ENCODE data around the gene APAF1. TPM values are rescaled to one million over a fixed set of nuclear protein-coding genes. Genes with fewer than 3 reads are reported as not detected.

APAF1 gene
- total and polyA plus RNA-seq, 4 donors = 25.7 to 42.8 (median 40.3) TPM

- Histone ChIP-seq H3K4me1 (ENCODE audit: control insufficient read depth, insufficient read depth, low read length) (no peaks in the 10 kb centered on the region), H3K36me3 (ENCODE audit: control insufficient read depth, insufficient read depth, low read length) (peaks cover 21% of the 10 kb centered on the region), H3K9me3 (ENCODE audit: control insufficient read depth, insufficient read depth, low read length) (no peaks in the 10 kb centered on the region), H3K27ac (ENCODE audit: low read depth, low read length) (no peak overlapping the region), H3K4me3 (ENCODE audit: low read depth, low read length) (no peak overlapping the region), H3K27me3 (ENCODE audit: control insufficient read depth, insufficient read depth, low read length) (no peaks in the 10 kb centered on the region)
- no CpG with 5 or more reads among the region's 1 CpG for WGBS (ENCODE audit: insufficient coverage)
- DNase-seq (ENCODE audit: low read depth in 4 of 6, low spot score in 6 of 6) = peak in 5 of 6 donors; percentile 15 to 86 (median 38)
These were observed 8.9 kb downstream of the APAF1 start for GRCh38 chr12:98653866-98654493.

- H3K36me3 ChIP-seq (ENCODE audit: control insufficient read depth, insufficient read depth, low read length) = peaks cover 20% of the 10 kb centered on the region
- 97% methylated on average over 5 of the region's 6 CpGs for WGBS (ENCODE audit: insufficient coverage)
- H3K9me3 ChIP-seq (ENCODE audit: control insufficient read depth, insufficient read depth, low read length) = no peaks in the 10 kb centered on the region
- no peak overlapping the region for H3K27ac ChIP-seq (ENCODE audit: low read depth, low read length)
- no peaks in the 10 kb centered on the region for H3K27me3 ChIP-seq (ENCODE audit: control insufficient read depth, insufficient read depth, low read length)
- DNase-seq (ENCODE audit: low read depth in 4 of 6, low spot score in 6 of 6) = no peak
- no peaks in the 10 kb centered on the region for H3K4me1 ChIP-seq (ENCODE audit: control insufficient read depth, insufficient read depth, low read length)
- no peak overlapping the region for H3K4me3 ChIP-seq (ENCODE audit: low read depth, low read length)
These were observed 11.4 kb downstream of the APAF1 start for GRCh38 chr12:98656289-98657101.

- DNase-seq (ENCODE audit: low read depth in 4 of 6, low spot score in 6 of 6) = no peak
- H3K9me3 ChIP-seq (ENCODE audit: control insufficient read depth, insufficient read depth, low read length) = no peaks in the 10 kb centered on the region
- H3K4me1 ChIP-seq (ENCODE audit: control insufficient read depth, insufficient read depth, low read length) = no peaks in the 10 kb centered on the region
- no peak overlapping the region for H3K27ac ChIP-seq (ENCODE audit: low read depth, low read length)
- H3K4me3 ChIP-seq (ENCODE audit: low read depth, low read length) = no peak overlapping the region
- H3K27me3 ChIP-seq (ENCODE audit: control insufficient read depth, insufficient read depth, low read length) = no peaks in the 10 kb centered on the region
- H3K36me3 ChIP-seq (ENCODE audit: control insufficient read depth, insufficient read depth, low read length) = peaks cover 13% of the 10 kb centered on the region
These were observed 15.4 kb downstream of the APAF1 start for GRCh38 chr12:98660521-98660920.

- no peak overlapping the region for H3K4me3 ChIP-seq (ENCODE audit: low read depth, low read length)
- no peaks in the 10 kb centered on the region for H3K27me3 ChIP-seq (ENCODE audit: control insufficient read depth, insufficient read depth, low read length)
- WGBS (ENCODE audit: insufficient coverage) = no CpG with 5 or more reads among the region's 3 CpGs
- DNase-seq (ENCODE audit: low read depth in 4 of 6, low spot score in 6 of 6) = no peak
- H3K36me3 ChIP-seq (ENCODE audit: control insufficient read depth, insufficient read depth, low read length) = peaks cover 6% of the 10 kb centered on the region
- H3K9me3 ChIP-seq (ENCODE audit: control insufficient read depth, insufficient read depth, low read length) = no peaks in the 10 kb centered on the region
- no peak overlapping the region for H3K27ac ChIP-seq (ENCODE audit: low read depth, low read length)
- no peaks in the 10 kb centered on the region for H3K4me1 ChIP-seq (ENCODE audit: control insufficient read depth, insufficient read depth, low read length)
These were observed 24.7 kb downstream of the APAF1 start for GRCh38 chr12:98669751-98670150.

GRCh38 chr12:98671459-98671858 lies 26.4 kb downstream of the APAF1 start:
- Histone ChIP-seq H3K4me3 (ENCODE audit: low read depth, low read length) (no peak overlapping the region), H3K36me3 (ENCODE audit: control insufficient read depth, insufficient read depth, low read length) (peaks cover 8% of the 10 kb centered on the region), H3K27ac (ENCODE audit: low read depth, low read length) (no peak overlapping the region), H3K27me3 (ENCODE audit: control insufficient read depth, insufficient read depth, low read length) (no peaks in the 10 kb centered on the region), H3K4me1 (ENCODE audit: control insufficient read depth, insufficient read depth, low read length) (no peaks in the 10 kb centered on the region), H3K9me3 (ENCODE audit: control insufficient read depth, insufficient read depth, low read length) (no peaks in the 10 kb centered on the region)
- 84% methylated on average over 3 of the region's 7 CpGs for WGBS (ENCODE audit: insufficient coverage)
- DNase-seq (ENCODE audit: low read depth in 4 of 6, low spot score in 6 of 6) = peak in 2 of 6 donors; percentile 2 to 9

DNA sequence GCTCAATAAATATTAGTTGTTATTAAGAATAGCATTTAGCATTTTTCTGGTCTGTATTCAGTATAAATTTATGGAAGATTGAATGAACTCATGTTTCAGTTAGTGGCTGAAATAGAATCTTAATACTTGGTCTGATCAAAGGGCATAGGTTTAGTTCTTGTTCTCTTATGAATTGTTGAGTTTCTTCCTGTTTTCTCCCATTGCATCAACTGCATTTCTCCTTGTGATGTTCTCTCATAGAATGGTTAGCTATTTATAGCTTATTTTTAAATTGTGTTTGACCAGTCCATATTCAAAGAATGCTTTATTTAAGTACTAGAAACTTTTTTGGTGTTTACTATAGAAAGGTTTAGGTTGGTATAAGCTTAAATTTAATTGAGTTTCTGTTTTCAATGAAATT lies 29.8 kb downstream of the APAF1 start:
- no peak overlapping the region for H3K27ac ChIP-seq (ENCODE audit: low read depth, low read length)
- DNase-seq (ENCODE audit: low read depth in 4 of 6, low spot score in 6 of 6) = no peak
- H3K9me3 ChIP-seq (ENCODE audit: control insufficient read depth, insufficient read depth, low read length) = no peaks in the 10 kb centered on the region
- H3K4me3 ChIP-seq (ENCODE audit: low read depth, low read length) = no peak overlapping the region
- no peaks in the 10 kb centered on the region for H3K27me3 ChIP-seq (ENCODE audit: control insufficient read depth, insufficient read depth, low read length)
- H3K36me3 ChIP-seq (ENCODE audit: control insufficient read depth, insufficient read depth, low read length) = peaks cover 22% of the 10 kb centered on the region
- H3K4me1 ChIP-seq (ENCODE audit: control insufficient read depth, insufficient read depth, low read length) = no peaks in the 10 kb centered on the region

DNA sequence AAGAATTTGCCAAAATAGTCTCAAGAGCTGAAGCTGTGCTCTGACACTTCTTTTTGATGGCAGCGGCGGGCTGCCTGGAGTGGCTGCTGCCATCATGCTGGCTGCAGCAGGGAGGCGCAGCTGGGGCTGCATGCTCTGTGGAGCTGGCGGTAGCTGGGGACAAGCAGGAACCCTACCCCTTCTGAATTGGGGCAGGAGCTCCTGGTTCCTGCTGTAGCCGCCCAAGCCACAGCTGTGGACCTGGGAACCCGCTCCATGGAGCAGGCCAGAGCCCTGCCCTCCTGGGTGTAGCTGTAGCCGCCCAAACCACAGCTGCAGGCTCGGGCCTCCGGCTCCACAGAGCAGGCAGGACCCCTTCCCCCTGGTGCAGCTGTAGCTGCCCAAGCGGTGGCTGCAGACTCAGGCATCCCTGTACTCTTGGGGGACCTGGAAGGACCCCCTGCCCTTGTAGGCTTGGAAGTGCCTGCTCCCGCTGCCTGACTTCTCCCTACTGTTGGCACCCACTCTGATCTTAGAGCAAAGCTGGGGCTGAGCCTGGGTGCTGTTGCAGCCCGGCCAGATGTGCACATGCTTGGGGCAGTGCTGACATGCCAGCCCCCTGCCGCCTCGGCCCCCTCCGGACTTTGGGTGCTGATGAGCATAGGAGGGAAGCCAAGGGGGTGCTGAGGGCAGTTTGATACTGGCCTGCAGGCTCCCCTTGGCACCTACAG lies 33.3 kb downstream of the APAF1 start:
- no peak overlapping the region for H3K4me3 ChIP-seq (ENCODE audit: low read depth, low read length)
- WGBS (ENCODE audit: insufficient coverage) = 91% methylated on average over 15 of the region's 15 CpGs

DNA sequence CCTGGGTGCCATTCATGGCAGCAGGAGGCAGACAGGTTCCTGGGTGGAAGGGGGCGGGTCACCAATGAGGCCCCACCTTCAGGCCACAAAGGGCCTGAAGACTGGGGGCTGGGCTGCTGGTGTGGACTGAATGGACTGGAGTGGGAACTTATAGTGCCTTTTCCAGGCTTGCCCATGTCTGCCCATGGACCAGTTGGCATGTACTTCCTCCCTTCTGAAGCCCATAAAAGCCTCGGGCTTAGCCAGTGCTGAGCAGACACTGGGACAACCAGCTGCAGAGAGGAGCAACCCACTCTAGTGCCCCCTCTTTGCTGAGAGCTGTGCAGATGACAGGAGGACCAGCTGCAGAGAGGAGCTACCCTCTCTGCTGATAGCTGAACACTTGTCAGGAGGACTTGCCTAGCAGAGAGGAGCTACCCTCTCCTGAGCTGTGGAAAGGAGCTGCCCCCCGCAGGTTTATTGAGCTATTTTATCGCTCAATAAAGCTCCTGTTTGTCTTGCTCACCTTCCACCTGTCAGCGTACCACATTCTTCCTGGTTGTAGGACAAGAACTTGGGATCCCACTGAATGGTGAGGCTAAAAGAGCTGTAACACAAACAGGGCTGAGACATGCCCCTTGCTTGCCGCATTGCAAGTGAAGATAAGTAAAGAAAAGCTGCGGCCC lies 34.0 kb downstream of the APAF1 start:
- Histone ChIP-seq H3K4me3 (ENCODE audit: low read depth, low read length) (no peak overlapping the region), H3K4me1 (ENCODE audit: control insufficient read depth, insufficient read depth, low read length) (no peaks in the 10 kb centered on the region), H3K27me3 (ENCODE audit: control insufficient read depth, insufficient read depth, low read length) (no peaks in the 10 kb centered on the region), H3K27ac (ENCODE audit: low read depth, low read length) (no peak overlapping the region), H3K36me3 (ENCODE audit: control insufficient read depth, insufficient read depth, low read length) (peaks cover 26% of the 10 kb centered on the region), H3K9me3 (ENCODE audit: control insufficient read depth, insufficient read depth, low read length) (no peaks in the 10 kb centered on the region)
- WGBS (ENCODE audit: insufficient coverage) = 85% methylated on average over 7 of the region's 7 CpGs
- no peak for DNase-seq (ENCODE audit: low read depth in 4 of 6, low spot score in 6 of 6)

More for the DNA sequence above, 33.3 kb downstream of the APAF1 start:
- DNase-seq (ENCODE audit: low read depth in 4 of 6, low spot score in 6 of 6) = no peak
- H3K36me3 ChIP-seq (ENCODE audit: control insufficient read depth, insufficient read depth, low read length) = peaks cover 26% of the 10 kb centered on the region
- no peaks in the 10 kb centered on the region for H3K27me3 ChIP-seq (ENCODE audit: control insufficient read depth, insufficient read depth, low read length)
- H3K9me3 ChIP-seq (ENCODE audit: control insufficient read depth, insufficient read depth, low read length) = no peaks in the 10 kb centered on the region
- no peak overlapping the region for H3K27ac ChIP-seq (ENCODE audit: low read depth, low read length)
- H3K4me1 ChIP-seq (ENCODE audit: control insufficient read depth, insufficient read depth, low read length) = no peaks in the 10 kb centered on the region

DNA sequence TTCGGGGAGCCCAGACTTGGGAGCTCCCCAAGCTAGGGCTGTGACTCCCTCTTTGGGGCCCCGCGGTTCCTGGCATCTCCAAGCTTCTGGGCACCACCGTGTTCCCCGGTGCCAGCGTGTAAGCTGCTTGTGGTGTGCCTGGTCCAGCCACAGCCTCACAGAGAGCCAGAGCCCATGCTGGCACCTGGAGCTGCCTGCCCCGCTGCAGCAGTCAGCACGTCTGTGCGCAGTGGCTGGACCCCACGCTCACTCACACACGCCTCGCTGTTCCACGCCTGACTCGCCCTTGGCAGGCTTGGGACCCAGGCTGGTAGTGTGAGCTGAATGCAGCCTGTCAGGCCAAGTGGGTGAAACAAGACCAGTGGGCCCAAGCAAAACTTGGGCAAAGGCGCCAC lies 34.5 kb downstream of the APAF1 start:
- H3K27ac ChIP-seq (ENCODE audit: low read depth, low read length) = no peak overlapping the region
- H3K36me3 ChIP-seq (ENCODE audit: control insufficient read depth, insufficient read depth, low read length) = peaks cover 29% of the 10 kb centered on the region
- H3K4me3 ChIP-seq (ENCODE audit: low read depth, low read length) = no peak overlapping the region
- WGBS (ENCODE audit: insufficient coverage) = 98% methylated on average over 14 of the region's 15 CpGs
- no peaks in the 10 kb centered on the region for H3K9me3 ChIP-seq (ENCODE audit: control insufficient read depth, insufficient read depth, low read length)
- H3K27me3 ChIP-seq (ENCODE audit: control insufficient read depth, insufficient read depth, low read length) = no peaks in the 10 kb centered on the region
- H3K4me1 ChIP-seq (ENCODE audit: control insufficient read depth, insufficient read depth, low read length) = no peaks in the 10 kb centered on the region
- no peak for DNase-seq (ENCODE audit: low read depth in 4 of 6, low spot score in 6 of 6)

Data from spinal cord (tissue), 10 donors.